Measurements from ENCODE around the gene STKLD1. TPM values are rescaled to one million over a fixed set of nuclear protein-coding genes. Genes with fewer than 3 reads are reported as not detected.
"Not testable (repeated sequence)": the region's sequence is repeated elsewhere in the genome, so short reads cannot be mapped to it uniquely, and the experiment has no call there.

The STKLD1 gene
- polyA plus RNA-seq, 1 donor, result 4.4 TPM

- DNase-seq, result no peak
These were observed 10.2 kb downstream of the STKLD1 start for GRCh38 chr9:133386338-133386737.

DNA sequence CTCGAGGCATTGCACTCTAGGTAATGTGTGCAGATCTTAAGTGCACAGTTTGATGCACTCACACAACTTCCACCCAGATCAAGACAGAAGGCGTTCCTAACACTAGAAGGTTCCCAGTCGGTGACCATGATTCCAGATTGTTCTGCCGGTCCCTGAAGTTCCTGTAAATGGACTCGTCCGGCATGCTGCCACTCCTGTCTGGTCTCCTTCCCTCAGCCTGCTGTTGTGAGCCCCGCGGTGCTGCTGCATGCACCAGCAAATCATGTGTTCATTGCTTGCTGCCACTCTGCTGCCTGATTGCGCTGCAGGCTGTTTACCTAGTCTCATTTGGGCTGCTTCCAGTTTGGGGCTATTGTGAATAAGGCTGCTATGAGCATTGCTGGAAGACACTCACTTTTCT lies 11.5 kb downstream of the STKLD1 start:
- DNase-seq, result no peak

GRCh38 chr9:133389025-133389557 lies 12.9 kb downstream of the STKLD1 start:
- no peak for DNase-seq

DNA sequence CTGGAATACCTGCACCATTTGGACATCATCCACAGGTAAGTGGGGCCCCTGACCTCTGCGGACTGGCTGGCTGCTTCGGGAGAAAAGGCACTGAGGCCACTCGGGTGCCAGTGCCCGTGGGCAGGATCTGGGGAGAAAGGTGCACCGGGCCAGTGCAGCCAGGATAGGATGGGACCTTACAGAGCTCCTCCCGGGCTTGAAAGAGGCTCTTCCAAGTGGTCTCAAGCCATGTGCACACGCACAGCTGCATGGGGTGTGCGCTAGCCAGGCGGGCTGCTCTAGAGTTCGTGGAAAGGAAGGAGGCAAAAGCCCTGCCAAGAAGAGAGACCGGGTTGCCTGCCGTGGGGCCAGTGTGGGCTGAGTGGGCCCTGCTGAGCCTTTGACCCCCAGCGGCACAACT lies 13.4 kb downstream of the STKLD1 start:
- DNase-seq, result no peak

DNA sequence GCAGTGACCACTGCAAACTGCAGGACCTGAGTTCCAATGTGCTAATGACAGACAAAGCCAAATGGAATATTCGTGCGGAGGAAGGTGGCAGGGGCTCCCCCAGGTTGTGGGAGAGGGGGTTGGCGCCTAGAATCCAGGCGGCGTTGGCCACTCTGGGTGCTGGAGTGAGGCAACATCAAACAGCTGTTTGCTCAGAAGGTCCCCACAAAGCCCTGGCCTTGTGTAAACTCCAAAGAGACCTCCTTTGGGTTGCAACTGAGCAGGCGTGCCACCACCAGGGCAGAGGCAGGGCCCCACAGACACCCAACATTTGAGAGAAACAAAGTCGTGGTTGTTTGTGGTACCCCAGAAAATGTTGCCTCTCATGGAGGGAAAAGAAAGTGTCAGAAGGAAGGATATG lies 14.5 kb downstream of the STKLD1 start:
- DNase-seq, result no peak

DNA sequence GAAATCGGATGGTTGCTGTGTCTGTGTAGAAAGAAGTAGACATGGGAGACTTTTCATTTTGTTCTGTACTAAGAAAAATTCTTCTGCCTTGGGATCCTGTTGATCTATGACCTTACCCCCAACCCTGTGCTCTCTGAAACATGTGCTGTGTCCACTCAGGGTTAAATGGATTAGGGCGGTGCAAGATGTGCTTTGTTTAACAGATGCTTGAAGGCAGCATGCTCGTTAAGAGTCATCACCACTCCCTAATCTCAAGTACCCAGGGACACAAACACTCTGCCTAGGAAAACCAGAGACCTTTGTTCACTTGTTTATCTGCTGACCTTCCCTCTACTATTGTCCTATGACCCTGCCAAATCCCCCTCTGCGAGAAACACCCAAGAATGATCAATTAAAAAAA lies 15.3 kb downstream of the STKLD1 start:
- not testable (repeated sequence) for DNase-seq

DNA sequence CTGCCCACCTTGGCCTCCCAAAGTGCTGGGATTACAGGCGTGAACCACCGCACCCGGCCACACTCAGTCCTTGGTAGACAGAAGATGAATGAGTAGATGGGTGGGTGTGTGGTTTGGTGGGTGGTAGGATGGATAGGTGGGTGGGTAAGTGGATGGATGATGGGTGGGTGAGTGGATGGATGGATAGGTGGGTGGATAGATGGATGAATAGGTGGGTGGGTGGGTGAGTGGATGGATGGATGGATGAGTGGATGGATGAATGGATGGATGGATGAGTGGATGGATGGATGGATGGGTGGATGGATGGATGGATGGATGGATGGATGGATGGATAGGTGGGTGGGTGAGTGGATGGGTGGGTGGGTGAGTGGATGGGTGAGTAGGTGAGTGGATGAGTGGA lies 16.1 kb downstream of the STKLD1 start:
- not testable (repeated sequence) for DNase-seq

- no peak for DNase-seq
These were observed 17.2 kb downstream of the STKLD1 start for GRCh38 chr9:133393399-133393798.

DNA sequence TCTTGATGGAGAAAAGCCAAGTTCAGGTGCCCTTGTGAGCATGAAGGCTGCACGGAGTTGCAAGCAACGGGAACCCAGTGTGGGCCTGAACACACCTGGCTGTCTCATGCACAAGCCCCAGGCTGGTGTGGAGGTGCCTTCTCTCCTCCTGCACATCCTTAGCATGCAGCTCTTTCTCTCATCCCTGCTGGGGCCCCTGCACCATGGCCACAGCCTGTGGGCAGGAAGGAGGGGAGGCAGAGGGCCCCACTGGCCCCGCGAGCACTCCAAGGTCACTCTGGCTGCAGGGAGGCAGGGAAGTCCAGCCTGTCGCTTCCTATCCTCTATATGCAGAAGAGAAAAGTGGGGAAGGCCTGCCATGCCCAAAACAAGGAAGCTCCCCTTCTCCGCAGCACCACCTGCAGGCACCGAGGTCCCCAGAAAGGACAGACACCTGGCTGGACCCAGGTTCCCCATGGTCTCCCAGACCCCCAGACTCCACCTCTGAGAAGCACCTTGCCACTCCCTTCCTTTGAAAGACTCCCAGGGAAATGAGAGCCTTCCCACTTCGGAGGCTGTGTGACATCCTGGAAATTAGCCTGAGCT lies 18.6 kb downstream of the STKLD1 start:
- DNase-seq, result no peak

- DNase-seq, result no peak
These were observed 20.8 kb downstream of the STKLD1 start for GRCh38 chr9:133396952-133397351.

DNA sequence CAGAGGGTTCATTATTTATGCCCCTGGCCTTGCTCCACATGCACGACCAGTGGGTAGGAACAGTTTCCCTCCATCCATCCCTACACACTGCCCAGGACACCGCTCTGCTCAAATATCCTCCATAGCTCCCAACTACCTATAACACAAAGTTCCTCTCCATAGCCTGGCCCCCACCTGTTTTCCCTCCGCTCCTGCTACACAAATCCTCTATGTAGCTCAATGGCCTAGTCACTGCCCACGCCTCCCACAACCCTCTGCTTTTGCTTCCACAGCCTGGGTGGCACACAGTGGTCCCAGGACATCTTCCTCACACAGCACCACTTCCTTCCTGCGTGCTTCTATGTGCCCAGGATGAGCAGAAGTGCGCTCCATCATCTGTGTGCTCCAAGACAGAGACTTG lies 21.2 kb downstream of the STKLD1 start:
- DNase-seq, result no peak

- DNase-seq, result no peak
These were observed 21.7 kb downstream of the STKLD1 start for GRCh38 chr9:133397895-133398294.

- DNase-seq, result no peak
These were observed 24.1 kb downstream of the STKLD1 start for GRCh38 chr9:133400292-133400691.

GRCh38 chr9:133401588-133401987 lies 25.4 kb downstream of the STKLD1 start:
- no peak for DNase-seq

GRCh38 chr9:133402689-133403088 lies 26.5 kb downstream of the STKLD1 start:
- DNase-seq, result no peak

DNA sequence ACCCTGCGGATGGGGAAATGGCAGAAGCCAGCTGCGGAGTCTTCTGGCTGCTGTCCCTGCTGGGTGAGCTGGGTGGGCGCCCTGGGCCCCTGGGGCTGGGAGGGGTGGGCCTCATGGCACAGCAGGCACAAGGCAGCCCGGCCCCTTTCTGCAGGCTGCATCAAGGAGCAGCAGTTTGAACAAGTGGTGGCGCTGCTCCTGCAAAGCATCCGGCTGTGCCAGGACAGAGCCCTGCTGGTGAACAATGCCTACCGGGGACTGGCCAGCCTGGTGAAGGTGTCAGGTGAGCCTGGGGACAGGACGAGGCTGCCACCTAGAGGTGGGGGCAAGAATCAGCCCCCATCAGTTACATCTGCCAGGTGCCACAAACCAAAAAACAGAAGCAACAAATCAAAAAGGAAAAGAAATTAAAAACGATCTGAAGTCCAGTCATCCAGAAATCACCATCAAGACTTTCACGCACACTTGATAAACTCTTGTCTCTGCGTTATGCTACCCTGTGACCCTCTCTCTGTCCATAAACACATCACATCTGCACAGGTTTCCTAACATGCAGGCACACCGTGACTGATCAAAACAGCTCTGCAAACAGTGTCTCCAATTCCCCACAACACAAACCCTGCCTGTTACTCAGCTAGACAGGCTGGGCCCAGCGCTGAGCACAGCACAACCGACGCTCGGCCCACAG lies 27.7 kb downstream of the STKLD1 start:
- DNase-seq, result no peak

DNA sequence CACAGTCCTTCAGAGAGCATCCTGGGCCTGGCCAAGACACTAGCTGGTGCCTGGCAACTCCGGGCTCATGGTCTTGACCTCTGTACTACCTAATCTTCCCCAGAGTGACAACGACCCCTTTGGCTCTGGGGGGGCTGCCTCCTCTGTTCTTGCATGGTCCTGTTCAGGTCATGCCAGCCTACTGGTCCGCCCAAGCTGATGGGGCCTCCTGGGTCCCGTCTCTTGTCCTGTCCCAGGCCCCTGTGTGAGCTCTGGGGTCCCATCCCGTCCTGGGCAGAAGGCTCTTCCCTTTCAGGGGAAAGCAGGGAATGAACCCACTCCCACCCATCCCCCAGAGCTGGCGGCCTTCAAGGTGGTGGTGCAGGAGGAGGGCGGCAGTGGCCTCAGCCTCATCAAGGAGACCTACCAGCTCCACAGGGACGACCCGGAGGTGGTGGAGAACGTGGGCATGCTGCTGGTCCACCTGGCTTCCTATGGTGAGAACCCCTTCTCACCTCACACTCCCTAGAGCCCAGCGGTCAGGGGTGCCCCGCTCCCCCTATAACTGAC lies 28.4 kb downstream of the STKLD1 start:
- DNase-seq, result no peak

- no peak for DNase-seq
These were observed 29.6 kb downstream of the STKLD1 start for GRCh38 chr9:133405508-133406438.

GRCh38 chr9:133406480-133407307 lies 30.5 kb downstream of the STKLD1 start:
- DNase-seq, result peak; percentile 57

- DNase-seq, result no peak
These were observed 31.9 kb downstream of the STKLD1 start for GRCh38 chr9:133408042-133408441.

DNA sequence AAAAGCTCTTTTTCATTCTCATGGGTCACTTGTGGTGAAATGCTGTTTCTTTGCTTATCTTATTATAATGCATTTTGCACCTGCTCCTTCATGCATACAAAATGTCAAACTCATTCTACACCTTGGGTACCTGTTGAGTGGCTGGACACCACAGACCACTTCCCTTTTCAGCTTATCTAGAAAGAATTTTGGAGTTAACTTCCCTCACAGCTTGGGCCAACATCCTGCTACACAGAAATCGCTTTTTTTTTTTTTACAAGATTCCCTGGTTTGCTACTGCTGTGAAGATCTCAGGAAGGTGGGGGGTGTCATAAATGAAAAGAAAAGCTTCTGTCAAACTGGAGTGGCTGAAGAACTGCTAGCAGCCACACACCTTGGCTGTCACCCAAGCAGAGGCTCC lies 39.0 kb downstream of the STKLD1 start:
- DNase-seq, result no peak

Data from left kidney (tissue), 2 donors.